ENCODE results near the gene TTLL8. TPM values are rescaled to one million over a fixed set of nuclear protein-coding genes. Genes with fewer than 3 reads are reported as not detected.

The TTLL8 gene
- total and polyA plus RNA-seq, 2 of the 8 experiments (the other 6 are each of a cell fraction or from before 2014, with no cell fraction given), result not detected

DNA sequence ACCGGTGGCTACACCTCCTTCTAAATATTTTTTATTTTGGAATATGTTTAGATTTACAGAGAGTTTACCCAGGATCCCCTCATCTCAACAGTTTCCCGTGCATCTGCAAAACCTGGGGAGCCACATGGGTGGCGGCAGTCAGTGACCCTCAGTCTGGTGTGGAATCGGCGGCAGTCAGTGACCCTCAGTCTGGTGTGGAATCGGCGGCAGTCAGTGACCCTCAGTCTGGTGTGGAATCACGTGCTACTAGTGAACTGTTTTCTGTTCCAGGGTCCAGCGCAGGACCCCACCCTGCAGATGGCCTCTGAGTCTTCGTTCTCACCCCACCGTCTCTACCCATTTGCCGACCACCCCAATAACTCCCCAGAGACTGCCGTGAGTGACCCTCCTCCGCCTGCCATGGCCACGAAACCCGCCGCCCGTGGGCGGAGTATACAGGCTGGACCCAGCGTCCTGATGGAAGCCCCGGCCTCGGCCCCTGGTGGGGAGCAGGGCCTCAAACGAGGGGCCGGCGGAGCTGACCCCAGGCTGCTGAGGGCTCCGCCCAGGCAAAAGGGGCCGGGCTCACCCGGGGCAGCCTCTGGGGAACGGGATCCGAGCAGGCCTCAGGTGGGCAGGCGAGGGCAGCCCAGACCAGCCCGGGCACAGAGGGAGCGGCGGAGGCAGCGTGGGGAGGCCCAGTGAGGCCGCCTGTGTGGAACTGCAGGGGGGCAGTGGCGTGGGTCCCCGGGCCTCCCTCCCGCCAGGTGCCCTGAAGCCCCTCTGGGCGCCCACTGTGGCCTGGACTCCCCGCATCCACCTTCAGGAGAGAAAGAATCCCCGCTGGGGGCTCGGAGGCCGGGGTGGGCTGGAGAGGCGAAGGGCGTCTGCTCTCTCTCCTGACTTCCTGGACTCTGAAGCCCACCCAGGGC is 48.1 kb downstream of the TTLL8 start (continued):
- TF ChIP-seq RXRA (IDR thresholded peaks at IDR 0.05; ENCODE audit: insufficient read depth, low read depth, low read length) (no peak), SIRT6 (IDR thresholded peaks at IDR 0.05; ENCODE audit: low read length) (no peak), TEAD4 (IDR thresholded peaks at IDR 0.05; ENCODE audit: low read depth, low read length) (no peak)

Data from H1 (cell line).